PFSK-1 (cell line): ENCODE data around the gene ERBB4.

Experiments
- FOXP2 ChIP-seq: optimal IDR thresholded peaks from 2 replicates; pipeline ENCODE3; 2011; ENCODE audit warnings: borderline replicate concordance, control low read depth, inconsistent platforms; ENCODE audit not compliant: insufficient read depth; ENCODE audit errors: extremely low read length, extremely low read depth
- POLR2AphosphoS5 ChIP-seq: IDR thresholded peaks from 2 replicates; pipeline ENCODE4 v1.6.1; 2012; ENCODE audit warnings: low read depth, mild to moderate bottlenecking, control low read depth, low read length, moderate library complexity
- REST ChIP-seq, 2 experiments: IDR thresholded peaks; 2 replicates each; pipeline versions ENCODE4 v1.6.1 to v1.8.0; 2011 to 2012; ENCODE audit warnings: low read depth in 2 of 2, low read length in 2 of 2, control low read depth in 1 of 2, inconsistent platforms in 1 of 2, mild to moderate bottlenecking in 1 of 2, moderate library complexity in 1 of 2; ENCODE audit not compliant: insufficient read depth in 1 of 2
- SIN3A ChIP-seq: IDR thresholded peaks from 2 replicates; pipeline ENCODE4 v1.6.1; 2012; ENCODE audit warnings: mild to moderate bottlenecking, low read length, moderate library complexity, borderline replicate concordance; ENCODE audit not compliant: insufficient read depth
- TAF1 ChIP-seq: IDR thresholded peaks from 2 replicates; pipeline ENCODE4 v1.6.1; 2012; ENCODE audit warnings: low read length, control low read depth, borderline replicate concordance; ENCODE audit not compliant: insufficient read depth

The ERBB4 gene

GRCh38 chr2:212344131-212344530 is 194.5 kb downstream of the ERBB4 start:
- TF ChIP-seq POLR2AphosphoS5, result no peak
- no peak for TF ChIP-seq REST (IDR thresholded peaks at IDR 0.05; ENCODE audit: insufficient read depth in 1 of 2, low read depth in 2 of 2, low read length in 2 of 2)
- no peak for TF ChIP-seq TAF1
- no peak for TF ChIP-seq FOXP2
- no peak for TF ChIP-seq SIN3A

GRCh38 chr2:212343167-212343566 is 195.4 kb downstream of the ERBB4 start:
- no peak for TF ChIP-seq REST (IDR thresholded peaks at IDR 0.05; ENCODE audit: insufficient read depth in 1 of 2, low read depth in 2 of 2, low read length in 2 of 2)
- no peak for TF ChIP-seq TAF1
- no peak for TF ChIP-seq FOXP2
- TF ChIP-seq SIN3A, result no peak
- TF ChIP-seq POLR2AphosphoS5, result no peak

GRCh38 chr2:212337486-212338343 is 200.9 kb downstream of the ERBB4 start:
- TF ChIP-seq REST (IDR thresholded peaks at IDR 0.05; ENCODE audit: insufficient read depth in 1 of 2, low read depth in 2 of 2, low read length in 2 of 2) (no peak), SIN3A (no peak), FOXP2 (no peak), POLR2AphosphoS5 (no peak), TAF1 (no peak)

GRCh38 chr2:212337036-212337435 is 201.6 kb downstream of the ERBB4 start:
- TF ChIP-seq SIN3A (no peak), REST (IDR thresholded peaks at IDR 0.05; ENCODE audit: insufficient read depth in 1 of 2, low read depth in 2 of 2, low read length in 2 of 2) (no peak), TAF1 (no peak), FOXP2 (no peak), POLR2AphosphoS5 (no peak)
